ENCODE measurements around the gene CPEB3. TPM values are rescaled to one million over a fixed set of nuclear protein-coding genes. Genes with fewer than 3 reads are reported as not detected.

The CPEB3 gene
- total and polyA plus RNA-seq, 9 of the 15 experiments (the other 6 are each of a cell fraction or from before 2014, with no cell fraction given), result 0.15 to 1.2 (median 0.51) TPM

DNA sequence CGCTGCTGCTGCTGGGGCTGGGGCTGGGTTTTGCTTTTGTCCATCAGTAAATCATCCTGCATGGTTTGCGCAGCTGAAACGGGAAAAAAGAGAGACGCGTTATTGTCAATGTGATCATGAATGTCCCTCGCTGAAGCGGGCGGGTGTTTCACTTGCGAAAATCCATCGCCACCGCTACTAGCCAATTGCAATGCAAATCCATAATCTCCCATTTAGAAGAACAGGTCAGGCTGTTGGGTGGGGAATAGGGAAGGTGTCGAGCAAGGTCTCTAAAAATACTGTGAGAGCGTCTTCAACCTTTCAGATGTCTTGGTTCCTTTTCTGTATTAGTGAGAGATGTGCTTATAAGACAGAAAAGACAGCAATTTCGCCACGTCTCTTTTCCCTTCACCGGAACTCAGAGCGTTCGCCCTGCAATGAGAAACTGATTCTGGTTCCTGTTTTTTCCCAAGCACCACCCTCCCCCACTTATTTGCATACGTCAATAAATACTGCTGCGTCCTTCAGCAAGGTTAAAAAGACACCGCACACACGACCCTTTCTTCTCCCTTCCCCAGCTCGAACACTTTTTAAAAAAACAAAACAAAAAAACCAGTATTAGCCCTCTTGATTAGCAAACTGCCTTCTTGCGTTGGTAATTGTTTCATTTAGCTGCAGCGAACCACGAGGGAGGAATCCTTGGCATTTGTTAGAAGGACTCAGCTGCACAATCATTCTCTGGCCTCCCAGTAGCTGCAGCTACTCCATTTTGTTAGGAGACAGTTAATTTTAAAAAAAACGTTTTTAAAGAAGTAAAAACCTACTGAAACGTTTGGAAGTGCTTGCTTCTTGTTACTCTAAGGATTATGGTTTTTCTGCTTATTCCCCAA lies 50.4 kb downstream of the CPEB3 start (continued):
- no peak for TF ChIP-seq RBM25 (IDR thresholded peaks at IDR 0.05; ENCODE audit: low read depth, low read length, severe bottlenecking)
- TF ChIP-seq, protein P1, sequence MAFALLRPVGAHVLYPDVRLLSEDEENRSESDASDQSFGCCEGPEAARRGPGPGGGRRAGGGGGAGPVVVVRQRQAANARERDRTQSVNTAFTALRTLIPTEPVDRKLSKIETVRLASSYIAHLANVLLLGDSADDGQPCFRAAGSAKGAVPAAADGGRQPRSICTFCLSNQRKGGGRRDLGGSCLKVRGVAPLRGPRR (CRISPR knock-in tag; IDR thresholded peaks at IDR 0.05), result no peak
- no peak for TF ChIP-seq TOE1 (IDR thresholded peaks at IDR 0.05; ENCODE audit: borderline replicate concordance)
- no peak for TF ChIP-seq TOE1 (CRISPR knock-in tag; IDR thresholded peaks at IDR 0.05; ENCODE audit: borderline replicate concordance, low read depth)
- TF ChIP-seq ZNF146 (CRISPR knock-in tag; IDR thresholded peaks at IDR 0.05; ENCODE audit: unreplicated experiment), result no peak
- no peak for TF ChIP-seq ZNF184 (CRISPR knock-in tag; IDR thresholded peaks at IDR 0.05)
- no peak for TF ChIP-seq HMG20A (CRISPR knock-in tag; conservative IDR thresholded peaks at IDR 0.05)
- TF ChIP-seq, protein P2, sequence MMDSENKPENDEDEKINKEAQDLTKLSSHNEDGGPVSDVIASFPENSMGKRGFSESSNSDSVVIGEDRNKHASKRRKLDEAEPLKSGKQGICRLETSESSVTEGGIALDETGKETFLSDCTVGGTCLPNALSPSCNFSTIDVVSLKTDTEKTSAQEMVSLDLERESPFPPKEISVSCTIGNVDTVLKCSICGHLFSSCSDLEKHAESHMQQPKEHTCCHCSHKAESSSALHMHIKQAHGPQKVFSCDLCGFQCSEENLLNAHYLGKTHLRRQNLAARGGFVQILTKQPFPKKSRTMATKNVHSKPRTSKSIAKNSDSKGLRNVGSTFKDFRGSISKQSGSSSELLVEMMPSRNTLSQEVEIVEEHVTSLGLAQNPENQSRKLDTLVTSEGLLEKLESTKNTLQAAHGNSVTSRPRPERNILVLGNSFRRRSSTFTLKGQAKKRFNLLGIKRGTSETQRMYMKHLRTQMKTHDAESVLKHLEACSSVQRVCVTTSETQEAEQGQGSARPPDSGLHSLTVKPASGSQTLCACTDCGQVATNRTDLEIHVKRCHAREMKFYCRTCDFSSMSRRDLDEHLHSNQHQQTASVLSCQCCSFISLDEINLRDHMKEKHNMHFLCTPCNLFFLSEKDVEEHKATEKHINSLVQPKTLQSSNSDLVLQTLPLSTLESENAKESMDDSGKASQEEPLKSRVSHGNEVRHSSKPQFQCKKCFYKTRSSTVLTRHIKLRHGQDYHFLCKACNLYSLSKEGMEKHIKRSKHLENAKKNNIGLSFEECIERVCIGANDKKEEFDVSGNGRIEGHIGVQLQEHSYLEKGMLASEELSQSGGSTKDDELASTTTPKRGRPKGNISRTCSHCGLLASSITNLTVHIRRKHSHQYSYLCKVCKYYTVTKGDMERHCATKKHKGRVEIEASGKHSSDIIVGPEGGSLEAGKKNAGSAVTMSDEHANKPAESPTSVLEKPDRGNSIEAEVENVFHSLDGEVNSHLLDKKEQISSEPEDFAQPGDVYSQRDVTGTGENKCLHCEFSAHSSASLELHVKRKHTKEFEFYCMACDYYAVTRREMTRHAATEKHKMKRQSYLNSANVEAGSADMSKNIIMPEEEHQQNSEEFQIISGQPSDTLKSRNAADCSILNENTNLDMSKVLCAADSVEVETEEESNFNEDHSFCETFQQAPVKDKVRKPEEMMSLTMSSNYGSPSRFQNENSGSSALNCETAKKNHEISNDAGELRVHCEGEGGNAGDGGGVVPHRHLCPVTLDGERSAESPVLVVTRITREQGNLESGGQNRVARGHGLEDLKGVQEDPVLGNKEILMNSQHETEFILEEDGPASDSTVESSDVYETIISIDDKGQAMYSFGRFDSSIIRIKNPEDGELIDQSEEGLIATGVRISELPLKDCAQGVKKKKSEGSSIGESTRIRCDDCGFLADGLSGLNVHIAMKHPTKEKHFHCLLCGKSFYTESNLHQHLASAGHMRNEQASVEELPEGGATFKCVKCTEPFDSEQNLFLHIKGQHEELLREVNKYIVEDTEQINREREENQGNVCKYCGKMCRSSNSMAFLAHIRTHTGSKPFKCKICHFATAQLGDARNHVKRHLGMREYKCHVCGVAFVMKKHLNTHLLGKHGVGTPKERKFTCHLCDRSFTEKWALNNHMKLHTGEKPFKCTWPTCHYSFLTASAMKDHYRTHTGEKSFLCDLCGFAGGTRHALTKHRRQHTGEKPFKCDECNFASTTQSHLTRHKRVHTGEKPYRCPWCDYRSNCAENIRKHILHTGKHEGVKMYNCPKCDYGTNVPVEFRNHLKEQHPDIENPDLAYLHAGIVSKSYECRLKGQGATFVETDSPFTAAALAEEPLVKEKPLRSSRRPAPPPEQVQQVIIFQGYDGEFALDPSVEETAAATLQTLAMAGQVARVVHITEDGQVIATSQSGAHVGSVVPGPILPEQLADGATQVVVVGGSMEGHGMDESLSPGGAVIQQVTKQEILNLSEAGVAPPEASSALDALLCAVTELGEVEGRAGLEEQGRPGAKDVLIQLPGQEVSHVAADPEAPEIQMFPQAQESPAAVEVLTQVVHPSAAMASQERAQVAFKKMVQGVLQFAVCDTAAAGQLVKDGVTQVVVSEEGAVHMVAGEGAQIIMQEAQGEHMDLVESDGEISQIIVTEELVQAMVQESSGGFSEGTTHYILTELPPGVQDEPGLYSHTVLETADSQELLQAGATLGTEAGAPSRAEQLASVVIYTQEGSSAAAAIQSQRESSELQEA (IDR thresholded peaks at IDR 0.05; ENCODE audit: low read depth), result no peak
- no peak for TF ChIP-seq XRCC5 (IDR thresholded peaks at IDR 0.05; ENCODE audit: low read depth, low read length)
- no peak for TF ChIP-seq MCM2 (IDR thresholded peaks at IDR 0.05; ENCODE audit: low read depth)
- no peak for TF ChIP-seq NR2F6 (CRISPR knock-in tag; IDR thresholded peaks at IDR 0.05)
- peak; percentile 94 for TF ChIP-seq ESRRA (IDR thresholded peaks at IDR 0.05; ENCODE audit: borderline replicate concordance, low read depth)
- no peak for TF ChIP-seq ZBTB17 (CRISPR knock-in tag; IDR thresholded peaks at IDR 0.05)
- no peak for TF ChIP-seq ZNF76 (CRISPR knock-in tag; IDR thresholded peaks at IDR 0.05; ENCODE audit: borderline replicate concordance)
- TF ChIP-seq ZSCAN32 (CRISPR knock-in tag; IDR thresholded peaks at IDR 0.05), result no peak
- TF ChIP-seq ZNF764 (CRISPR knock-in tag; IDR thresholded peaks at IDR 0.05; ENCODE audit: low read depth), result no peak
- TF ChIP-seq, protein P3, sequence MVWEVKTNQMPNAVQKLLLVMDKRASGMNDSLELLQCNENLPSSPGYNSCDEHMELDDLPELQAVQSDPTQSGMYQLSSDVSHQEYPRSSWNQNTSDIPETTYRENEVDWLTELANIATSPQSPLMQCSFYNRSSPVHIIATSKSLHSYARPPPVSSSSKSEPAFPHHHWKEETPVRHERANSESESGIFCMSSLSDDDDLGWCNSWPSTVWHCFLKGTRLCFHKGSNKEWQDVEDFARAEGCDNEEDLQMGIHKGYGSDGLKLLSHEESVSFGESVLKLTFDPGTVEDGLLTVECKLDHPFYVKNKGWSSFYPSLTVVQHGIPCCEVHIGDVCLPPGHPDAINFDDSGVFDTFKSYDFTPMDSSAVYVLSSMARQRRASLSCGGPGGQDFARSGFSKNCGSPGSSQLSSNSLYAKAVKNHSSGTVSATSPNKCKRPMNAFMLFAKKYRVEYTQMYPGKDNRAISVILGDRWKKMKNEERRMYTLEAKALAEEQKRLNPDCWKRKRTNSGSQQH (CRISPR knock-in tag; IDR thresholded peaks at IDR 0.05), result no peak
- TF ChIP-seq POLR3A (IDR thresholded peaks at IDR 0.05; ENCODE audit: borderline replicate concordance, extremely low read depth, insufficient read depth, insufficient read length), result no peak
- no peak for TF ChIP-seq ZNF232 (CRISPR knock-in tag; IDR thresholded peaks at IDR 0.05)

Measured in K562 (cell line).